ENCODE data around the gene CCDC9B. TPM values are rescaled to one million over a fixed set of nuclear protein-coding genes. Genes with fewer than 3 reads are reported as not detected.

The CCDC9B gene
- total RNA-seq, 2 donors from 2014 or later = 17.1 to 26.4 TPM

GRCh38 chr15:40320409-40320808 lies 20.3 kb downstream of the CCDC9B start:
- peaks cover 31% of the 10 kb centered on the region for H3K4me1 ChIP-seq
- no peaks in the 10 kb centered on the region for H3K27me3 ChIP-seq
- no peak overlapping the region for H3K4me3 ChIP-seq
- no peaks in the 10 kb centered on the region for H3K36me3 ChIP-seq (replicated peaks in 1 of 2; ENCODE audit: insufficient read depth in 1 of 2, low read depth in 2 of 2)
- intact Hi-C loops (cut with DNase I) = no loop called here
- ATAC-seq = no peak
- peak in 1 of 4 donors; percentile 6 for DNase-seq
- no peak overlapping the region for H3K27ac ChIP-seq
- no peaks in the 10 kb centered on the region for H3K9me3 ChIP-seq
- WGBS, 2 donors = 75 to 95% methylated on average over 1 of the region's 1 CpG
- TF ChIP-seq POLR2A (IDR thresholded peaks at IDR 0.05) (no peak), CTCF (IDR thresholded peaks at IDR 0.05) (no peak)

GRCh38 chr15:40317580-40317979 lies 23.2 kb downstream of the CCDC9B start:
- Histone ChIP-seq H3K4me3 (no peak overlapping the region), H3K27me3 (no peaks in the 10 kb centered on the region), H3K27ac (no peak overlapping the region), H3K9me3 (no peaks in the 10 kb centered on the region), H3K4me1 (peaks cover 32% of the 10 kb centered on the region), H3K36me3 (replicated peaks in 1 of 2; ENCODE audit: insufficient read depth in 1 of 2, low read depth in 2 of 2) (no peaks in the 10 kb centered on the region)
- ATAC-seq = no peak
- 72 to 78% methylated on average over 4 of the region's 4 CpGs for WGBS, 2 donors
- TF ChIP-seq POLR2A (IDR thresholded peaks at IDR 0.05) = no peak
- no peak for TF ChIP-seq CTCF (IDR thresholded peaks at IDR 0.05)
- intact Hi-C loops (cut with DNase I) = no loop called here
- DNase-seq = no peak

- intact Hi-C loops (cut with DNase I) = no loop called here
- DNase-seq = no peak
- Histone ChIP-seq H3K4me3 (no peak overlapping the region), H3K27ac (no peak overlapping the region), H3K9me3 (no peaks in the 10 kb centered on the region), H3K4me1 (peaks cover 33% of the 10 kb centered on the region), H3K27me3 (no peaks in the 10 kb centered on the region), H3K36me3 (replicated peaks in 1 of 2; ENCODE audit: insufficient read depth in 1 of 2, low read depth in 2 of 2) (no peaks in the 10 kb centered on the region)
- ATAC-seq = no peak
- WGBS, 2 donors = 88 to 91% methylated on average over 3 of the region's 3 CpGs
- no peak for TF ChIP-seq CTCF (IDR thresholded peaks at IDR 0.05)
- TF ChIP-seq POLR2A (IDR thresholded peaks at IDR 0.05) = no peak
Observed at GRCh38 chr15:40316931-40317330, 23.8 kb downstream of the CCDC9B start.

GRCh38 chr15:40314723-40315276 lies 25.9 kb downstream of the CCDC9B start:
- Histone ChIP-seq H3K27me3 (no peaks in the 10 kb centered on the region), H3K36me3 (replicated peaks in 1 of 2; ENCODE audit: insufficient read depth in 1 of 2, low read depth in 2 of 2) (no peaks in the 10 kb centered on the region), H3K9me3 (no peaks in the 10 kb centered on the region), H3K27ac (no peak overlapping the region), H3K4me1 (peaks cover 23% of the 10 kb centered on the region), H3K4me3 (no peak overlapping the region)
- 85 to 89% methylated on average over 4 of the region's 4 CpGs for WGBS, 2 donors
- no peak for TF ChIP-seq POLR2A (IDR thresholded peaks at IDR 0.05)
- ATAC-seq (no peak), DNase-seq (no peak)
- intact Hi-C loops (cut with DNase I) = no loop called here

- peaks cover 23% of the 10 kb centered on the region for H3K4me1 ChIP-seq
- DNase-seq = peak; percentile 84 to 91 (median 90)
- H3K27ac ChIP-seq = peak overlapping the region in 3 of 4 donors; percentile 7 to 38 (median 27)
- intact Hi-C loops (cut with DNase I) = no loop called here
- H3K9me3 ChIP-seq = no peaks in the 10 kb centered on the region
- WGBS, 2 donors = 26 to 27% methylated on average over 10 of the region's 10 CpGs
- no peak overlapping the region for H3K4me3 ChIP-seq
- TF ChIP-seq CTCF (IDR thresholded peaks at IDR 0.05) = no peak
- TF ChIP-seq POLR2A (IDR thresholded peaks at IDR 0.05) = no peak
- H3K36me3 ChIP-seq (replicated peaks in 1 of 2; ENCODE audit: insufficient read depth in 1 of 2, low read depth in 2 of 2) = no peaks in the 10 kb centered on the region
- no peaks in the 10 kb centered on the region for H3K27me3 ChIP-seq
- ATAC-seq = peak; percentile 84
Observed at GRCh38 chr15:40313531-40314398, 27.0 kb downstream of the CCDC9B start.

All from body of pancreas (tissue), 4 donors.